ENCODE results near the gene NOL6. TPM values are rescaled to one million over a fixed set of nuclear protein-coding genes. Genes with fewer than 3 reads are reported as not detected.

Gene NOL6
- total RNA-seq, 6 experiments from 2014 or later, result 12.3 to 26.1 (median 15.4) TPM

DNA sequence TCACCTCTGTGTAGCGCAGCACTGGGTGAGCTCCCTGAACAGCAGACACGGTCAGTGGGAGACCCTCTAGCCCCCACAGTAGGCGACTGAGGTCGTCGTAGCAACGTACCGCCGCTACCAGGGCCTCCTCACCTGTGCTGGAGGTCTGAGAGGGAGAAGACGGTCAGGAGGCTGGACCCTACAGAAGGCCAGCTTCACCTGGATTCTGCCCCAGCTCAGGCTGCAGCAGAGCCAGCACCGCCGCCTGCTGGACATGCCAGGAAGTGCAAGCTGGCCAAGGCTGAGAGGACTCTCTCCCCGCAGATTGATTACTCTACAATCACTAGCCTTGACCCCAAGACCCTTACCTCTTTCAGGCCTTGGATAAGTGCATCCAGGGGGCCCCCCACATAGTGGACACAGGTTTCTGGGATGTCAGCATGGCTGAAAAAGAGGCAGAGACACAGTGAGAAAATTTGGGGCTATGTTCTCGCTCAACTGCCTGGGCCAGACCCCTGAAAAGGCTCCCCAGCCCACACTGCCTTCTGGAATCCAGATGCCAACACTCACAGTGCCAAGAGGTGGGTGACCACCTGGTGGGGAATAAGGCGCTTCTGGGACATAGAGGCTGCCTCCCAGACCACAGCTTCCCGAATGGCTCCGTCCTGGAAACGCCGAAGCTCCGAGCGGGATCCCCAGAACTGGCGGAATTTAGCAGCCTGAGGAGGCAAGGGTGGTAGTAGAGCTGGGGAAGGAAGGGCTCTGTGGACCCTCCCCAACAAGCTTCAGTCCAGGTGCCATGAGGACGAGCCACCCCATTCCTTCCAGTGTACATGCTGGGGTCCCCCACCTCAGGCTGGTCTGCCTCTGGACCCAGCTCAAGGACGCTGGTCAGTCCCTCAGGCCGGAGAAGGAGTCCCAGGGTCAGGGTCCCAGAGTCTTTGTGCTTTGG is 6.9 kb downstream of the NOL6 start:
- peak; percentile 71 to 74 (median 72) for DNase-seq
- H3K36me3 ChIP-seq, result peaks cover 9 to 91% (median 41%) of the 10 kb centered on the region in 4 donors
- H3K4me3 ChIP-seq, result no peak overlapping the region
- 14% methylated on average over 1 of the region's 24 CpGs for WGBS (ENCODE audit: insufficient coverage, low coverage, low lambda C conversion rate, missing lambda C conversion rate)
- TF ChIP-seq, protein P1, sequence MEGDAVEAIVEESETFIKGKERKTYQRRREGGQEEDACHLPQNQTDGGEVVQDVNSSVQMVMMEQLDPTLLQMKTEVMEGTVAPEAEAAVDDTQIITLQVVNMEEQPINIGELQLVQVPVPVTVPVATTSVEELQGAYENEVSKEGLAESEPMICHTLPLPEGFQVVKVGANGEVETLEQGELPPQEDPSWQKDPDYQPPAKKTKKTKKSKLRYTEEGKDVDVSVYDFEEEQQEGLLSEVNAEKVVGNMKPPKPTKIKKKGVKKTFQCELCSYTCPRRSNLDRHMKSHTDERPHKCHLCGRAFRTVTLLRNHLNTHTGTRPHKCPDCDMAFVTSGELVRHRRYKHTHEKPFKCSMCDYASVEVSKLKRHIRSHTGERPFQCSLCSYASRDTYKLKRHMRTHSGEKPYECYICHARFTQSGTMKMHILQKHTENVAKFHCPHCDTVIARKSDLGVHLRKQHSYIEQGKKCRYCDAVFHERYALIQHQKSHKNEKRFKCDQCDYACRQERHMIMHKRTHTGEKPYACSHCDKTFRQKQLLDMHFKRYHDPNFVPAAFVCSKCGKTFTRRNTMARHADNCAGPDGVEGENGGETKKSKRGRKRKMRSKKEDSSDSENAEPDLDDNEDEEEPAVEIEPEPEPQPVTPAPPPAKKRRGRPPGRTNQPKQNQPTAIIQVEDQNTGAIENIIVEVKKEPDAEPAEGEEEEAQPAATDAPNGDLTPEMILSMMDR (IDR thresholded peaks at IDR 0.05), result peak; percentile 93 to 96 (median 95)
- no peak for TF ChIP-seq POLR2A (IDR thresholded peaks at IDR 0.05)
- H3K27me3 ChIP-seq, result no peaks in the 10 kb centered on the region
- H3K4me1 ChIP-seq, result no peaks in the 10 kb centered on the region
- H3K9me3 ChIP-seq, result no peaks in the 10 kb centered on the region
- peak; percentile 78 to 91 (median 87) for ATAC-seq
- no peak overlapping the region for H3K27ac ChIP-seq
- intact Hi-C loops (cut with DNase I), result loop anchor here in 1 of 2 donors (5.0 kb wide), 1 partner anchor 65 kb away; the partner anchor contains the start of gene AQP7

DNA sequence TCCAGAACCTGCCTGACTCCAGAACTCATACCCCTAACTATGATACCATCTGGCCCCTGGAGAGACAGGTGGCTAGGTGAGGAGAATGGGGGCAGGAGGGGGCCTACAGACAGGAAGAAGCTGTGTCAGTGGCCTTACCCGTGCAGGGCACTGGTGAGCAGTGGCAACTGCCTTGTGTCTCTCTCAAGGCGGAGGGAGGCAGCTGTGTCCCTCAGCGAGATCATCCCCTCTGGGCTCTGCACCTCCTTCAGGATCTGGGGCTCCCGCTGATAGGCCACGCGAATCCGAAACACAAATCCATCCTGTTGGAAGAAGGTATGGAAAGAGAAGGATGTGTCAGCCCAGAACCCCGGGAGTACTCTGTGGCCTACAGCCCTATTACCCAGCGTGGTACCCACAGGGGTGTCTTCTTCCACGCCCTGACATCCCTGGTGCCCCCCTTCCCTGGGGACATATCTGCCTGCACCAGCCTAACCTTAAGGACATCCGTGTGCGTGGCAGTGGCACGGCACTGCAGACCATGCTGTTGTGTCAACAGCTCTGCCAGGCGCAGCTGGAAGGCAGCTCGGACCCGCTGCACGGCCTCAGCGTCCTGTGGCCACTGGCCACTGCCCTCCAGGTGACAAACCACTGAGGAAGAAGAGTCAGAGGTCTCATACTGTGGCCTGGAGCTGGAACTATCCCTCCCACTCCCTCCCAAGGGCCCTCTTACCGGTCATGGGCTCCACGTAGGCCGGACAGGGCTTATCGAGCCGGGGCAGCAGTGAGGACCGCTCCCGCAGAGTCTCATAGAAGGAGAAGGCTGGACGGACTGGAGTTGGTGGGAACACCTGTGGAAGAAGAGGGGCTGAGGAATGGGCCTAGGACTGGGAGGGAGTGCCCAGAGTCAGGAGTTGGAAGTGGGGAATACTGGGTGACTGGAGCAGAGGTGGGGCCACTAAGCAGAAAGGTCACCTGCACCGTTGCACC is 7.8 kb downstream of the NOL6 start:
- intact Hi-C loops (cut with DNase I), result loop anchor here in 1 of 2 donors (5.0 kb wide), 1 partner anchor 64 kb away; the partner anchor contains the start of gene AQP7
- 97% methylated on average over 5 of the region's 27 CpGs for WGBS (ENCODE audit: insufficient coverage, low coverage, low lambda C conversion rate, missing lambda C conversion rate)
- H3K27ac ChIP-seq, result no peak overlapping the region

DNA sequence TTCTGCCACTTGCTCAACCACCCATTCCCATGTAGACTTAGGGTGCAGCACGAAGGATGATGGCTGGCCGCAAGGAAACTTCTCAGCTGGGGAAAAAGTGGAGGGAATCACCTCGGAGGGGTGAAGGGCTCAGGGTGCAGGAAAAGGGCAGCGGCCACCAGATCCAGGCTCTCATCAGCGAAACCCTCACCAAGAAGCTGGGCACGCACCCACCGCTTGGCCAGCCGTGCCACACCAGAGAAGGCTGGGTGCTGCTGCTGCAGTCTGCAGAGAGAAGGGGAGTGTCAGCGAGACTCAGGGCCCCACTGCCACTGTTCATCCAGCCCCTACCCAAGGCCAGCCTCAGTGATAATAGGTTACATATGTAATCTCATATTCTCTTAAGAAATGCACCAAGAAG is 8.6 kb downstream of the NOL6 start:
- Histone ChIP-seq H3K9me3 (no peaks in the 10 kb centered on the region), H3K4me3 (no peak overlapping the region), H3K4me1 (no peaks in the 10 kb centered on the region), H3K36me3 (peaks cover 9 to 84% (median 40%) of the 10 kb centered on the region in 4 donors), H3K27ac (no peak overlapping the region), H3K27me3 (no peaks in the 10 kb centered on the region)
- ATAC-seq (no peak), DNase-seq (peak in 1 of 3 donors; percentile 38)
- intact Hi-C loops (cut with DNase I), result loop anchor here in 1 of 2 donors (5.0 kb wide), 1 partner anchor 63 kb away; the partner anchor contains the start of gene AQP7
- TF ChIP-seq, protein P1 (IDR thresholded peaks at IDR 0.05), result no peak
- no peak for TF ChIP-seq POLR2A (IDR thresholded peaks at IDR 0.05)
- 100% methylated on average over 2 of the region's 9 CpGs for WGBS (ENCODE audit: insufficient coverage, low coverage, low lambda C conversion rate, missing lambda C conversion rate)

More for the DNA sequence above, 7.8 kb downstream of the NOL6 start:
- ATAC-seq (no peak), DNase-seq (peak in 1 of 3 donors; percentile 38)
- Histone ChIP-seq H3K9me3 (no peaks in the 10 kb centered on the region), H3K27me3 (no peaks in the 10 kb centered on the region), H3K4me3 (no peak overlapping the region), H3K36me3 (peaks cover 9 to 87% (median 41%) of the 10 kb centered on the region in 4 donors), H3K4me1 (no peaks in the 10 kb centered on the region)
- TF ChIP-seq POLR2A (IDR thresholded peaks at IDR 0.05), result no peak
- TF ChIP-seq, protein P1 (IDR thresholded peaks at IDR 0.05), result no peak

DNA sequence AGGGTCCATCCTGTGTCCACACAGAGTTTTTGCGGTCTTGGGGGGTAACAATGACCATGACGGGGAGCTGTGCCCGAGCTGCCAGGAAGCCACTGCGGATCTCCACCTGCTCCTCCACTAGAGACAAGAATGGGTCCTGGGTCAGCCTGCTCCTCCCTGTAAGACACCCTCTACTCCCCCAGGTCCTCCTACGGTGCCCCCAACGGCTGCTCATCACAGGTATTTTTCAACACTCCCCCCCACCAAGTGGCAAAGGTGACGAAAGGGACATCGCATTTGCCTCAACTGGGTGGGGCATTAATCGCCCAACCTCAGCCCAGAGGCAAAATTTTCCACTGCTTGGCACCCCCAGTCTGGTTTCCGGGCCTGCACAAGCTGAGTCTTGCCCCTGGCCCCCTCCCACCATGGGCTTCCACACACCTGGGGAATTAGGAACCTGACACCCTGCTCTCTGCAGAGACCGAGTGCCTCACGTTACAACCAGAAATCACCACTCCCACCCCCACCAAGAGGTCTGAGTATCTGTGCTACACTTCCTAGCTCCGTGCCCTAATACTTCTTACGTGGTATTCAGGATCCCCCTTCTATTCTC is 9.6 kb downstream of the NOL6 start:
- Histone ChIP-seq H3K27me3 (no peaks in the 10 kb centered on the region), H3K36me3 (peaks cover 9 to 75% (median 38%) of the 10 kb centered on the region in 4 donors), H3K4me3 (no peak overlapping the region), H3K27ac (no peak overlapping the region), H3K9me3 (no peaks in the 10 kb centered on the region), H3K4me1 (no peaks in the 10 kb centered on the region)
- intact Hi-C loops (cut with DNase I), result no loop called here
- no peak for TF ChIP-seq POLR2A (IDR thresholded peaks at IDR 0.05)
- TF ChIP-seq, protein P1 (IDR thresholded peaks at IDR 0.05), result no peak
- no peak for ATAC-seq
- WGBS (ENCODE audit: insufficient coverage, low coverage, low lambda C conversion rate, missing lambda C conversion rate), result 97% methylated on average over 6 of the region's 14 CpGs
- DNase-seq, result peak in 1 of 3 donors; percentile 35
